Caco-2 (cell line): ENCODE data around the gene SMYD3. TPM values are rescaled to one million over a fixed set of nuclear protein-coding genes. Genes with fewer than 3 reads are reported as not detected.
A peak's percentile ranks its signal among the peaks of the same experiment; 100 is the strongest.
"Not testable (repeated sequence)": the region's sequence is repeated elsewhere in the genome, so short reads cannot be mapped to it uniquely, and the experiment has no call there.

Experiments used
- BruUV-seq: library from RNA; stranded (reverse); fragments of 400-500 nt; replicated peaks from 2 replicates; lab custom pipeline; 2021; lab: Mats Ljungman, UMichigan
- CTCF ChIA-PET: fragments of 300-600 bp; sonication (Branson Sonifier 250); formaldehyde crosslinking; loops from one replicate; lab custom pipeline; 2022; ENCODE audit warnings: antibody characterized with exemption; lab: Charles Lee
- POLR2A ChIA-PET: fragments of 300-600 bp; sonication (Branson Sonifier 250); formaldehyde crosslinking; loops from one replicate; lab custom pipeline; 2022; ENCODE audit warnings: antibody characterized with exemption; lab: Charles Lee
- DNase-seq, 2 experiments: peaks; one replicate each; pipeline versions ENCODE4 v3.0.0 to v3.0.0-alpha.2; 2020 to 2022
- H3K27me3 ChIP-seq: replicated peaks from 2 replicates; pipeline ENCODE4 v1.6.0; 2011; ENCODE audit warnings: low read length; ENCODE audit not compliant: control insufficient read depth, insufficient read depth
- H3K36me3 ChIP-seq: 2 replicates; pipeline ENCODE4 v1.5.1; 2011; ENCODE audit warnings: low read length; ENCODE audit not compliant: control insufficient read depth, insufficient read depth
- H3K4me1 ChIP-seq: fragments of 250-450 bp; sonication (Bioruptor Pico); 2 replicates; pipeline ENCODE4 v1.5.1; 2020; ENCODE audit warnings: mild to moderate bottlenecking
- H3K4me3 ChIP-seq: 2 replicates; pipeline ENCODE4 v1.5.1; 2011; ENCODE audit warnings: low read depth, mild to moderate bottlenecking, control low read depth, low read length
- H3K9me3 ChIP-seq: fragments of 250-450 bp; sonication (Bioruptor Pico); 2 replicates; pipeline ENCODE4 v1.5.1; 2020; ENCODE audit warnings: mild to moderate bottlenecking, moderate library complexity
- H3K27ac Mint-ChIP-seq: one replicate; pipeline ENCODE4 v1.8.0; 2022; ENCODE audit warnings: mixed read lengths; ENCODE audit not compliant: unreplicated experiment
- H3K27me3 Mint-ChIP-seq: one replicate; pipeline ENCODE4 v1.8.0; 2022; ENCODE audit warnings: mixed read lengths; ENCODE audit not compliant: insufficient read depth, unreplicated experiment
- H3K36me3 Mint-ChIP-seq: one replicate; pipeline ENCODE4 v1.8.0; 2022; ENCODE audit warnings: mild to moderate bottlenecking, mixed read lengths; ENCODE audit not compliant: insufficient read depth, unreplicated experiment
- H3K4me1 Mint-ChIP-seq: one replicate; pipeline ENCODE4 v1.8.0; 2022; ENCODE audit warnings: low read depth, mixed read lengths; ENCODE audit not compliant: unreplicated experiment
- H3K4me3 Mint-ChIP-seq: one replicate; pipeline ENCODE4 v1.8.0; 2022; ENCODE audit warnings: mild to moderate bottlenecking, moderate library complexity, mixed read lengths; ENCODE audit not compliant: unreplicated experiment
- H3K9me3 Mint-ChIP-seq: one replicate; pipeline ENCODE4 v1.8.0; 2022; ENCODE audit warnings: mixed read lengths; ENCODE audit not compliant: unreplicated experiment
- intact Hi-C: fragments of 100-400 bp; cut with micrococcal nuclease; formaldehyde crosslinking; loops from one replicate; pipeline ENCODE4 v1.10.0; 2022; ENCODE audit not compliant: unreplicated experiment
- total RNA-seq: library from RNA; stranded (reverse); gene quantifications from 2 replicates; pipeline ENCODE4 v1.2.3, GENCODE V29; 2022
- TF ChIP-seq, protein P1 (sequence below), 2 experiments: fragments of 200-600 bp in 1 of 2; IDR thresholded peaks; 1 replicate in 1 of 2; 2 replicates in 1 of 2; pipeline versions ENCODE4 v1.5.1 to v1.8.0; 2011 to 2022; ENCODE audit warnings: antibody characterized with exemption in 1 of 2, control low read depth in 1 of 2, inconsistent platforms in 1 of 2, low read depth in 1 of 2, low read length in 1 of 2, mild to moderate bottlenecking in 1 of 2, moderate library complexity in 1 of 2; ENCODE audit not compliant: insufficient read depth in 1 of 2, severe bottlenecking in 1 of 2, unreplicated experiment in 1 of 2

The SMYD3 gene
- total RNA-seq, 1 experiment from 2014 or later, result 33.0 TPM

DNA sequence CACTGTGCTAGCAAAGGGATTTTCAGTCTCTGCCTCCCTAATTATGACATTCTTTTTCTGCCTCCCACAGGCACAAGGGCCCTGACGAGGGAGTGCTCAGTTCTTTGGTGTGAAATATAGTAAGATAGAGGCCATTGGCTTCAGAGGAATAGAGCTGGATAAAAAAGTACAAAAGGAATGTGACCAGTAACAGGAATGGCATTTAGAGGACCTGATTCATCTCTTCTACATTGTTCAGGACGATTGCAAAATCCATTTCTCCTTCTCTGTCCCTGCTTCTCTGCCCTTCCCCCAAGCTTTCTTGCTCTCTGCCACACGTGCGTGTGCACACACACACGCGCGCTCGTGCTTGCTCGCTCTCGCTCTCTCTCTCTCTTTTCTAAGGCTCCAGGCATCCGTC is 684.1 kb downstream of the SMYD3 start:
- no peaks in the 10 kb centered on the region for H3K27me3 Mint-ChIP-seq
- TF ChIP-seq, protein P1, sequence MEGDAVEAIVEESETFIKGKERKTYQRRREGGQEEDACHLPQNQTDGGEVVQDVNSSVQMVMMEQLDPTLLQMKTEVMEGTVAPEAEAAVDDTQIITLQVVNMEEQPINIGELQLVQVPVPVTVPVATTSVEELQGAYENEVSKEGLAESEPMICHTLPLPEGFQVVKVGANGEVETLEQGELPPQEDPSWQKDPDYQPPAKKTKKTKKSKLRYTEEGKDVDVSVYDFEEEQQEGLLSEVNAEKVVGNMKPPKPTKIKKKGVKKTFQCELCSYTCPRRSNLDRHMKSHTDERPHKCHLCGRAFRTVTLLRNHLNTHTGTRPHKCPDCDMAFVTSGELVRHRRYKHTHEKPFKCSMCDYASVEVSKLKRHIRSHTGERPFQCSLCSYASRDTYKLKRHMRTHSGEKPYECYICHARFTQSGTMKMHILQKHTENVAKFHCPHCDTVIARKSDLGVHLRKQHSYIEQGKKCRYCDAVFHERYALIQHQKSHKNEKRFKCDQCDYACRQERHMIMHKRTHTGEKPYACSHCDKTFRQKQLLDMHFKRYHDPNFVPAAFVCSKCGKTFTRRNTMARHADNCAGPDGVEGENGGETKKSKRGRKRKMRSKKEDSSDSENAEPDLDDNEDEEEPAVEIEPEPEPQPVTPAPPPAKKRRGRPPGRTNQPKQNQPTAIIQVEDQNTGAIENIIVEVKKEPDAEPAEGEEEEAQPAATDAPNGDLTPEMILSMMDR (IDR thresholded peaks at IDR 0.05; ENCODE audit: insufficient read depth in 1 of 2, low read depth in 1 of 2, low read length in 1 of 2, severe bottlenecking in 1 of 2, unreplicated experiment in 1 of 2), result no peak
- peaks cover 14% of the 10 kb centered on the region for H3K4me1 ChIP-seq
- peaks cover 17% of the 10 kb centered on the region for H3K9me3 Mint-ChIP-seq
- peak overlapping the region; percentile 83 for H3K27ac Mint-ChIP-seq
- peaks cover 4% of the 10 kb centered on the region for H3K9me3 ChIP-seq
- H3K4me3 Mint-ChIP-seq, result no peak overlapping the region
- H3K36me3 ChIP-seq, result no peaks in the 10 kb centered on the region
- peaks cover 13% of the 10 kb centered on the region for H3K4me1 Mint-ChIP-seq
- intact Hi-C loops, result no loop called here
- H3K27me3 ChIP-seq, result no peaks in the 10 kb centered on the region
- no peaks in the 10 kb centered on the region for H3K36me3 Mint-ChIP-seq
- DNase-seq, result peak in 1 of 2 experiments; percentile 45
- no peak overlapping the region for H3K4me3 ChIP-seq
- ChIA-PET CTCF (no interaction called here), POLR2A (interaction anchor here (0.6 kb wide), 1 partner anchor 204 kb away, joined by 4 read pairs; no protein-coding TSS in a partner anchor)
- no TSS peak for BruUV-seq

DNA sequence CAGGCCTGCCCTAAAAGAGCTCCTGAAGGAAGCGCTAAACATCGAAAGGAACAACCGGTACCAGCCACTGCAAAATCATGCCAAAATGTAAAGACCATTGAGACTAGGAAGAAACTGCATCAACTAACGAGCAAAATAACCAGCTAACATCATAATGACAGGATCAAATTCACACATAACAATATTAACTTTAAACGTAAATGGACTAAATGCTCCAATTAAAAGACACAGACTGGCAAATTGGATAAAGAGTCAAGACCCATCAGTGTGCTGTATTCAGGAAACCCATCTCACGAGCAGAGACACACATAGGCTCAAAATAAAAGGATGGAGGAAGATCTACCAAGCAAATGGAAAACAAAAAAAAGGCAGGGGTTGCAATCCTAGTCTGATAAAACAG is 688.7 kb downstream of the SMYD3 start:
- peaks cover 11% of the 10 kb centered on the region for H3K4me1 ChIP-seq
- H3K9me3 ChIP-seq, H3K27ac Mint-ChIP-seq, BruUV-seq, H3K27me3 ChIP-seq, intact Hi-C loops, H3K4me3 Mint-ChIP-seq, DNase-seq, CTCF ChIA-PET, H3K36me3 Mint-ChIP-seq, H3K36me3 ChIP-seq, H3K27me3 Mint-ChIP-seq, H3K4me3 ChIP-seq, POLR2A ChIA-PET: not testable (repeated sequence)
- Mint-ChIP-seq H3K4me1 (peaks cover 11% of the 10 kb centered on the region), H3K9me3 (peaks cover 11% of the 10 kb centered on the region)

- H3K27me3 Mint-ChIP-seq, H3K9me3 Mint-ChIP-seq, BruUV-seq, H3K4me1 Mint-ChIP-seq, intact Hi-C loops, DNase-seq, H3K4me3 ChIP-seq, H3K36me3 ChIP-seq, H3K27me3 ChIP-seq, H3K36me3 Mint-ChIP-seq, H3K9me3 ChIP-seq, CTCF ChIA-PET, H3K27ac Mint-ChIP-seq: not testable (repeated sequence)
- H3K4me1 ChIP-seq, result peaks cover 19% of the 10 kb centered on the region
- H3K4me3 Mint-ChIP-seq, result peak overlapping the region; percentile 19
- POLR2A ChIA-PET, result interaction anchor here (0.6 kb wide), 1 partner anchor 11 kb away, joined by 3 read pairs; no protein-coding TSS in a partner anchor
Observed at GRCh38 chr1:245816496-245816895, 690.6 kb downstream of the SMYD3 start.

GRCh38 chr1:245814651-245815050 is 692.4 kb downstream of the SMYD3 start:
- Histone ChIP-seq H3K4me3 (no peak overlapping the region), H3K4me1 (peaks cover 35% of the 10 kb centered on the region), H3K36me3 (no peaks in the 10 kb centered on the region; the same call in 1 of the 2 replicates), H3K9me3 (no peaks in the 10 kb centered on the region), H3K27me3 (no peaks in the 10 kb centered on the region)
- ChIA-PET CTCF (no interaction called here), POLR2A (no interaction called here)
- no TSS peak for BruUV-seq
- no peak overlapping the region for H3K27ac Mint-ChIP-seq
- intact Hi-C loops, result loop anchor here (5.0 kb wide), 1 partner anchor 417 kb away; no protein-coding TSS in a partner anchor
- TF ChIP-seq, protein P1 (IDR thresholded peaks at IDR 0.05; ENCODE audit: insufficient read depth in 1 of 2, low read depth in 1 of 2, low read length in 1 of 2, severe bottlenecking in 1 of 2, unreplicated experiment in 1 of 2), result no peak
- H3K4me3 Mint-ChIP-seq, result no peak overlapping the region
- peaks cover 23% of the 10 kb centered on the region for H3K4me1 Mint-ChIP-seq
- no peaks in the 10 kb centered on the region for H3K36me3 Mint-ChIP-seq
- DNase-seq, result no peak
- no peaks in the 10 kb centered on the region for H3K9me3 Mint-ChIP-seq
- no peaks in the 10 kb centered on the region for H3K27me3 Mint-ChIP-seq
